T-helper 22 cell (primary cell): ENCODE results near the gene NMNAT3.

ENCODE experiments used
- DNase-seq: peaks from one replicate; pipeline ENCODE4 v3.0.0-alpha.2; 2020; ENCODE audit warnings: low read depth

Gene NMNAT3

GRCh38 chr3:139675327-139675726 lies 2.4 kb downstream of the NMNAT3 start:
- DNase-seq = no peak

GRCh38 chr3:139674571-139675260 lies 3.1 kb downstream of the NMNAT3 start:
- DNase-seq = no peak

- DNase-seq = no peak
Measured at GRCh38 chr3:139672884-139673283, 4.9 kb downstream of the NMNAT3 start.

GRCh38 chr3:139671863-139672646 lies 5.7 kb downstream of the NMNAT3 start:
- DNase-seq = no peak

GRCh38 chr3:139671107-139671506 lies 6.7 kb downstream of the NMNAT3 start:
- no peak for DNase-seq

- no peak for DNase-seq
Measured at GRCh38 chr3:139670196-139670595, 7.6 kb downstream of the NMNAT3 start.

- DNase-seq = no peak
Measured at GRCh38 chr3:139668332-139668731, 9.4 kb downstream of the NMNAT3 start.

GRCh38 chr3:139664958-139665357 lies 12.8 kb downstream of the NMNAT3 start:
- no peak for DNase-seq

- no peak for DNase-seq
Measured at GRCh38 chr3:139660269-139660668, 17.5 kb downstream of the NMNAT3 start.

GRCh38 chr3:139659511-139659910 lies 18.3 kb downstream of the NMNAT3 start:
- DNase-seq = no peak

- DNase-seq = no peak
Measured at GRCh38 chr3:139657936-139658335, 19.8 kb downstream of the NMNAT3 start.

- DNase-seq = no peak
Measured at GRCh38 chr3:139657434-139657833, 20.3 kb downstream of the NMNAT3 start.

GRCh38 chr3:139655909-139656595 lies 21.7 kb downstream of the NMNAT3 start:
- no peak for DNase-seq

GRCh38 chr3:139654637-139655365 lies 23.0 kb downstream of the NMNAT3 start:
- no peak for DNase-seq

GRCh38 chr3:139653582-139653981 lies 24.2 kb downstream of the NMNAT3 start:
- no peak for DNase-seq

GRCh38 chr3:139652561-139652960 lies 25.2 kb downstream of the NMNAT3 start:
- no peak for DNase-seq

- DNase-seq = no peak
Measured at GRCh38 chr3:139647866-139648435, 29.8 kb downstream of the NMNAT3 start.

GRCh38 chr3:139646512-139646911 lies 31.3 kb downstream of the NMNAT3 start:
- DNase-seq = no peak

- DNase-seq = no peak
Measured at GRCh38 chr3:139642996-139643395, 34.8 kb downstream of the NMNAT3 start.

GRCh38 chr3:139640456-139640855 lies 37.3 kb downstream of the NMNAT3 start:
- DNase-seq = no peak

GRCh38 chr3:139639662-139640061 lies 38.1 kb downstream of the NMNAT3 start:
- DNase-seq = no peak

- DNase-seq = no peak
Measured at GRCh38 chr3:139638518-139638917, 39.3 kb downstream of the NMNAT3 start.
